PC-3 (cell line): ENCODE results near the gene WTIP.

ENCODE experiments used
- CTCF ChIP-seq: fragments of 300-600 bp; sonication (generic); conservative IDR thresholded peaks from 2 replicates; pipeline ENCODE4 v1.5.1; 2017; ENCODE audit warnings: antibody characterized with exemption, low read depth, mild to moderate bottlenecking, low read length
- EZH2 ChIP-seq: fragments of 300-600 bp; sonication (generic); IDR thresholded peaks from one replicate; pipeline ENCODE4 v1.6.1; 2017; ENCODE audit warnings: antibody characterized with exemption, mild to moderate bottlenecking, low read length; ENCODE audit not compliant: unreplicated experiment
- EZH2phosphoT487 ChIP-seq: fragments of 300-600 bp; sonication (generic); IDR thresholded peaks from 2 replicates; pipeline ENCODE4 v1.6.1; 2018; ENCODE audit warnings: mild to moderate bottlenecking, antibody characterized with exemption, low read length, borderline replicate concordance

- TF ChIP-seq CTCF (no peak), EZH2 (no peak), EZH2phosphoT487 (no peak)
Measured at GRCh38 chr19:34534206-34534605, 52.6 kb downstream of the WTIP start.
